Adipocyte (in vitro differentiated cells): ENCODE results near the gene OR4N2.
"Not testable (repeated sequence)": the region's sequence is repeated elsewhere in the genome, so short reads cannot be mapped to it uniquely, and the experiment has no call there.

ENCODE experiments used
- DNase-seq: peaks from one replicate; pipeline ENCODE4 v3.0.0-alpha.2; 2015; ENCODE audit warnings: low read depth
- H3K27me3 ChIP-seq: replicated peaks from 2 replicates; pipeline ENCODE4 v1.7.0; 2013; ENCODE audit warnings: mild to moderate bottlenecking, low read length, moderate library complexity; ENCODE audit not compliant: control insufficient read depth, insufficient read depth
- H3K36me3 ChIP-seq: 2 replicates; pipeline ENCODE4 v1.7.0; 2013; ENCODE audit warnings: low read length, mild to moderate bottlenecking, moderate library complexity; ENCODE audit not compliant: control insufficient read depth, insufficient read depth, severe bottlenecking
- H3K4me1 ChIP-seq: 2 replicates; pipeline ENCODE4 v1.7.0; 2013; ENCODE audit warnings: mild to moderate bottlenecking, low read length, moderate library complexity; ENCODE audit not compliant: control insufficient read depth, insufficient read depth
- H3K4me3 ChIP-seq: 2 replicates; pipeline ENCODE4 v1.7.0; 2013; ENCODE audit warnings: mild to moderate bottlenecking, low read length, moderate library complexity
- H3K9ac ChIP-seq: 2 replicates; pipeline ENCODE4 v1.7.0; 2013; ENCODE audit warnings: mild to moderate bottlenecking, low read length, moderate library complexity
- H3K9me3 ChIP-seq: 2 replicates; pipeline ENCODE4 v1.7.0; 2013; ENCODE audit warnings: mild to moderate bottlenecking, low read length, moderate library complexity; ENCODE audit not compliant: control insufficient read depth

Gene OR4N2

DNA sequence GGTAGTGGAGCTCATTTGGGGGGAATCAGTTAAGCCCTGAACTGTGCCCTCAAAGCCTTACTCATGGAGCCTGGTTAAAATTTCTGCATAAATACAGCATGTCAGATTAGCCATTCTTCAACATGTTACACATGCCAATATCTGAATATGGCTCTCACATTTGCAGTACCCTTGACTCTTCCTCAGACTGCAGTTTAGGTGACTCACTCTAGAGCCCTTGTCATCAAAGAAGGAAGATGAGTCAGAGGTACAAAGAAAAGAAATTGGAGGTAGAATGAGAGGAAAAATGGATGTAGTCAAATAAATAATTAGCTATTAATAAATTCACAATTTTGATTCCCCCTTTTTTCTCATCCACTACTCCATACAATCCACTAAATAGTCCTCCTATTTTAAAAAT is 47.8 kb downstream of the OR4N2 start:
- H3K9ac ChIP-seq = no peak overlapping the region
- H3K4me3 ChIP-seq = no peak overlapping the region
- H3K9me3 ChIP-seq = no peaks in the 10 kb centered on the region
- H3K27me3 ChIP-seq = no peaks in the 10 kb centered on the region
- DNase-seq = no peak
- H3K36me3 ChIP-seq = no peaks in the 10 kb centered on the region
- H3K4me1 ChIP-seq = no peaks in the 10 kb centered on the region

DNA sequence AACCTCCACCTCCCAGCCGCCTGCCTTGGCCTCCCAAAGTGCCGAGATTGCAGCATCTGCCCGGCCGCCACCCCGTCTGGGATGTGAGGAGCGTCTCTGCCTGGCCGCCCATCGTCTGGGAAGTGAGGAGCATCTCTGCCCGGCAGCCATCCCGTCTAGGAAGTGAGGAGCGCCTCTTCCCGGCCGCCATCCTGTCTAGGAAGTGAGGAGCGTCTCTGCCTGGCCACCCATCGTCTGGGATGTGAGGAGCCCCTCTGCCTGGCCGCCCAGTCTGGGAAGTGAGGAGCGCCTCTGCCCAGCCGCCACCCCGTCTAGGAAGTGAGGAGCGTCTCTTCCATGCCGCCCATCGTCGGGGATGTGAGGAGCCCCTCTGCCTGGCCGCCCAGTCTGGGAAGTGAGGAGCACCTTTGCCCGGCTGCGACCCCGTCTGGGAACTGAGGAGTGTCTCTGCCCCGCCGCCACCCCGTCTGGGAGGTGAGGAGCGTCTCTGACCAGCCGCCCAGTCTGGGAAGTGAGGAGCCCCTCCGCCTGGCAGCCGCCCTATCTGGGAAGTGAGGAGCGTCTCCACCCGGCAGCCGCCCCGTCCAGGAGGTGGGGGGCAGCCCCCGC is 62.6 kb downstream of the OR4N2 start:
- H3K9me3 ChIP-seq, H3K9ac ChIP-seq, H3K4me1 ChIP-seq, H3K36me3 ChIP-seq, DNase-seq, H3K27me3 ChIP-seq, H3K4me3 ChIP-seq: not testable (repeated sequence)

- DNase-seq = no peak
- Histone ChIP-seq H3K36me3 (no peaks in the 10 kb centered on the region), H3K27me3 (no peaks in the 10 kb centered on the region), H3K9me3 (no peaks in the 10 kb centered on the region), H3K4me3 (peak overlapping the region; percentile 39), H3K9ac (no peak overlapping the region), H3K4me1 (no peaks in the 10 kb centered on the region)
Observed at GRCh38 chr14:19873178-19873577, 69.6 kb downstream of the OR4N2 start.

- Histone ChIP-seq H3K9me3 (no peaks in the 10 kb centered on the region), H3K9ac (no peak within 1 kb of the TSS), H3K4me3 (no peak within 1 kb of the TSS), H3K27me3 (no peaks in the 10 kb centered on the region), H3K36me3 (no peaks in the 10 kb centered on the region), H3K4me1 (no peaks in the 10 kb centered on the region)
- no peak for DNase-seq
Observed at GRCh38 chr14:19874842-19875241, 71.3 kb downstream of the OR4N2 start, which contains the start of gene OR4K2. Gene OR4K2 (plus strand): TSS chr14:19875142. CDS start chr14:19876268, 1,126 bp downstream.

GRCh38 chr14:19878029-19878642 is 74.6 kb downstream of the OR4N2 start:
- Histone ChIP-seq H3K27me3 (peaks cover 4% of the 10 kb centered on the region), H3K9ac (no peak overlapping the region), H3K36me3 (no peaks in the 10 kb centered on the region), H3K9me3 (no peaks in the 10 kb centered on the region), H3K4me1 (no peaks in the 10 kb centered on the region), H3K4me3 (no peak overlapping the region)
- no peak for DNase-seq
